NB4 (cell line): ENCODE results near the gene CTDSP1.

Experiments used
- DNase-seq: peaks from one replicate; pipeline ENCODE4 v3.0.0; 2010; ENCODE audit warnings: low read depth
- H3K4me3 ChIP-seq: one replicate; pipeline ENCODE4 v1.5.1; 2011; ENCODE audit warnings: mild to moderate bottlenecking, low read depth, low read length, moderate library complexity
- CTCF ChIP-seq: IDR thresholded peaks from one replicate; pipeline ENCODE4 v1.5.1; 2012; ENCODE audit warnings: low read depth, low read length
- MAX ChIP-seq: IDR thresholded peaks from 2 replicates; pipeline ENCODE4 v1.6.1; 2011; ENCODE audit warnings: low read depth, low read length
- MYC ChIP-seq: IDR thresholded peaks from 2 replicates; pipeline ENCODE4 v1.6.1; 2011; ENCODE audit warnings: low read depth, low read length
- POLR2A ChIP-seq: IDR thresholded peaks from 2 replicates; pipeline ENCODE4 v1.6.1; 2011; ENCODE audit warnings: mild to moderate bottlenecking; ENCODE audit not compliant: insufficient read length; ENCODE audit errors: extremely low read depth

Gene CTDSP1

GRCh38 chr2:218419630-218420216 is 20.1 kb downstream of the CTDSP1 start:
- TF ChIP-seq MYC = no peak
- no peak for TF ChIP-seq MAX
- TF ChIP-seq POLR2A = no peak
- no peak for TF ChIP-seq CTCF
- no peak overlapping the region for H3K4me3 ChIP-seq
- DNase-seq = no peak

GRCh38 chr2:218421027-218421426 is 21.4 kb downstream of the CTDSP1 start:
- no peak overlapping the region for H3K4me3 ChIP-seq
- no peak for TF ChIP-seq MAX
- no peak for TF ChIP-seq POLR2A
- TF ChIP-seq MYC = no peak
- no peak for TF ChIP-seq CTCF
- DNase-seq = no peak

- H3K4me3 ChIP-seq = no peak overlapping the region
- DNase-seq = no peak
- TF ChIP-seq CTCF (no peak), POLR2A (no peak), MAX (no peak)
Observed at GRCh38 chr2:218422403-218423086, 22.9 kb downstream of the CTDSP1 start.

GRCh38 chr2:218423584-218423983 is 23.9 kb downstream of the CTDSP1 start:
- TF ChIP-seq POLR2A = no peak
- TF ChIP-seq CTCF = no peak
- no peak for TF ChIP-seq MYC
- no peak for TF ChIP-seq MAX
- no peak for DNase-seq

GRCh38 chr2:218425531-218425930 is 25.9 kb downstream of the CTDSP1 start:
- TF ChIP-seq CTCF (no peak), MYC (no peak), MAX (no peak), POLR2A (no peak)
- H3K4me3 ChIP-seq = no peak overlapping the region
- no peak for DNase-seq

More at GRCh38 chr2:218423584-218423983, 23.9 kb downstream of the CTDSP1 start:
- H3K4me3 ChIP-seq = no peak overlapping the region

GRCh38 chr2:218427741-218428140 is 28.1 kb downstream of the CTDSP1 start:
- DNase-seq = no peak
- TF ChIP-seq POLR2A = no peak
- TF ChIP-seq CTCF = no peak
- no peak for TF ChIP-seq MAX
- no peak for TF ChIP-seq MYC
- H3K4me3 ChIP-seq = no peak overlapping the region
